GM18870 (cell line): ENCODE results near the gene ARNT2.

Experiments
- ATAC-seq: cut with Tn5 transposase; IDR thresholded peaks from one replicate; pipeline ENCODE4 v1.9.1; 2021; ENCODE audit warnings: moderate library complexity; ENCODE audit not compliant: unreplicated experiment

ARNT2 gene

DNA sequence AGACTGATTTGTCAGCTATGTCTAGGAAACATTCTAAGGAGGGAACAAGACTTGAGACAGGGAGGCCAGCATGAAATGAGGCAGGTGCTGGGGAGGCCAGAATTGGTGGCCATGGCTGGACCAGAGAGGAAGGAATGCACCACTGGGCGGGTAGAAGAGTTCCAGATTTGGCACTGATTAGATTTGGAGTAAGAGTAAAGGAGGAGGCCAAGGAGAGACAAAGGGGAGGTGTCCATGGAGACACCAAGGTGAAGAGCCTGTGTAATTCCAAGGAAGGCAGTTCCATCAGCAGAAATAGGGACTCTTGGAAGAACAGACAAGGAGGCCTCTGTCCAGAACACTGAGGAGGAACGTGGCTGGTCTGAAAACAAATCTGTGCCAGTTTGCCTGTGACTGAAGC is 1.8 kb downstream of the ARNT2 start:
- no peak for ATAC-seq

DNA sequence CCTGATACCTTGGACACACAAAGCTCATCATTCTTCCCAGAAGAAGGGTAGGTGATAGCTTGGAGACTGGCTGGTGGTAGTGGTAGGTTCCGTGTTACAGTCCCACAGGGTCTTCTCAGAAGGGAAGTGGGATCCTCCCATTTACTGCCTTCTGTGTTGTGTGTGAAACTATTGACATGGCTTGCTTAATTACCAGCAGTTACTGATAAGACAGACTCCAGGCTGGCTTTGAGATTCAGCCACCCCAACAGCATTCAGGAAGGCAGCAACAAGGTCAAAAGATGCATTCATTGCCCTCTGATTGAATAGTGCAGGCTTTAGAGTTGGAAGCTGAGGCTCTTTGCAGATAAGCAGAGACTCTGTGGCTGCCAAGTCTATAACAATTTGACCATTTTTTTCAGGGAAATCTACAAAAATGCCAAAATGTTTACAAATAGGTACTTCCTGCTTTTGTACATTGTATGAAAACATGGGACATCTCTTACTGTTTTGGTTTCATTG is 7.7 kb downstream of the ARNT2 start:
- no peak for ATAC-seq

DNA sequence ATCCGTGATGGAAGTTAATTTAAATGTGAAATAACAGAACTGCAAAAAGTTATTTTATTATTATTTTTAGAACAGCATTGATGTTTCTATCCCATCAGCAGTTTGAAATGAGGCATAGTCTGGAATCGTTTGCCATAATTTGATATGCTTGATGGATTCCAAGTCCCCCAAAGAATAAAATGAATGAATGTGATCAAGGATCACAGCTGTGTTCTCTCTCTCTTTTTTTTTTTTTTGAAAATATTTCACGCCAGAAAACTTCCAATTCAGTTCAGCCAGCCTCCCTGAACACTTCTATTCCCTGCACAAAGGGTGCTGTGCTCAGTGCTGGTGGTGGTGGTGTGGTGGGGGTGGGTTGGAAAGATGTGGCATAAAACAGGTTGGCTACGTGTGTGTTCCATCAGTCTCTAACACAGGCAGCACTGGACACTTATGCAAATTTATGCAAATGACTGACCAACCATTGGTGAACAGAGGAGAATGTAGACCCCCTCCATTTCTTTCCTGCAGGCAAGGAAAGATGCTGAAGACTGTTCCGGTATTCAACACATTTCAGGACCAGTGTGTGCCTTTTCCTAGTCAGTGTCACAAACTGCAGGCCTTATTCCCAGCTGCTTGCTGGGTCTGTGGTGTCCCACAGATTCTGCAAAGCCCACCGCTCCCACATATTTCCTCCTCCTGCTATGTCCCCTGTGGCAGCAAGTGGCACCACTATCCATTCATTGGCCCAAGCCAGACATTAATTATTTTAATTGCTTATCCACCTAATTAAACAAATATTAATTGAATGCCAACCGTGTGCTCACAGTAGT is 10.6 kb downstream of the ARNT2 start:
- ATAC-seq: no peak

DNA sequence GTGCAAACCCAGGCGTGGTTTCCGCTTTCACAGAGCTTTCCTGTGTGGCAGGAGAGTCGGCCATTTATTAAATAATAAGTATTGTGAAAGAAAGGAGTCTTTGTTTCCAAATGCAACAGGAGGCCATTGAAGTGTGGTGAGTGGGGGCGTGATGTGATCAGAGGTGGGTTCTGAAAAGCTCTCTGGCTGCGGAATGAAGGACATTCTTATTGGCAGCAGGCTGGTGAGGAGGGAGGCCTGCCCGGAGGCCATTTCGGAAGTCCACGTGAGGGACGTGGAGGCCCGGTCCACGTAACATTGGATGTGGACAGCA is 11.1 kb downstream of the ARNT2 start:
- no peak for ATAC-seq

DNA sequence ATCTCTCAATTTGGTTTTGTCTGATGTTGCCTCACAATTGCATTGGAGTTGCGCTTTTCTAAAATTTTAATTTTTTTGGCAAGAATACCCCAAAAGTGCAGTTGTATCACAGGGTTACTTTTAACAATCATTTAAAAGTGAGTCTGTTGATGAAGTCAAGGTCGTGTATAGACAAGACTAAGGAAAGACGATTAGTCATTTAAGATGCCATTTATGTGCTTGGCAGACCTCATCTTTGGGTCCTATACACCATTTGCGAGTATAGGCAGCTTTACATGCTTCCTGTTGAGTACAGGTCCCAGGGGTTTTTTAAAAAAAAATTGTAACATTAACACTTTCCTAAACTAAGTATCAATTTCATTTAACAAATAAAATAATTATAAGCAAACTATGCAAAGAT is 12.5 kb downstream of the ARNT2 start:
- ATAC-seq: no peak

DNA sequence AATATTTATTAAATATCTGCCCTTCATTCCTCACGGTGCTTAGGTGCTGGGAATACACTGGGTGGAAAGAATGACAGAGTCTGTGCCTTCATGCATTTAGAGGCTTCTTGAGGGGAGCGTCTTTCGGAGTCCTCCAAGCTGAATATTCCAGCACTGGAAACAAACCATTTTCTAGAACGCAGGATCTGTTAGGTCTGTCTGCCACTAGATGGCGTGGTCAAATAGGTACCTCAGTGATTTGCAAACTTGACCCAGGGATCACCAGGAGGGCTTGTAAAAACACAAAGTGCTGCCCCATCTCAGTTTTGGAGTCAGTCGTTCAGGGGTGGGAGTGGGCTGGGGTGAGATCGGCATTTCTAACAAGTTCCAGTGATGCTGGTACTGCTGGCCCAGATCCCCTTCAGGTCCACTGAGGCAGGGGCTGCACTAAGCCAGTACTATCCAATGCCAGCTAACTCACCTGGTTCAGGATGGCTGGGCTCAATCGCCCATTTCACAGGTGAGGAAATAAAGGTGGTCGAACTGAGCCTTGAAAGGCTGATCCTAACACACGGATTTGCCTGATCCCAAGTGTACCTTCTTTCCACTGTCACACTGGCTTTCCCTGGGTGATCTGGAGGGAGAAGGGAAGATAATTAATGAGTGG is 14.8 kb downstream of the ARNT2 start:
- ATAC-seq: no peak

DNA sequence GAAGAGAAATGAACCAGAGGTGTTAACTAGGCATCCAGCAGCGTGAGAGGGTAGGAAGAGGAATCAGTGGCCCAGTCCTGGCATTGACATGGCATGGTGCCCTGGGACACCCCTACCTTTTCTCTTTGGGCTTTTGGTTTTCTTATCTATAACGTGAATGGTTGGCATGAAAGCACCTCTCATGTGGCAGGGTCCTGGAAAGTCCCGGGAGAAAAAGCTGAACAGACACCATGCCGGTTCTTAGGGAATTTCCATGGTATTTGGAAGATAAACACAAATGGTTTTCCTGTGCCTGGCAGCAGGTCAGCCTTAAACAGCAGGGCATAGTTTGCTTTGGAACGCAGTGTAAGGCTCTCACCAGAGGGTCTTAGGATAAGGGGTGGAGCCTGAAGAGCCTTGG is 15.4 kb downstream of the ARNT2 start:
- no peak for ATAC-seq

DNA sequence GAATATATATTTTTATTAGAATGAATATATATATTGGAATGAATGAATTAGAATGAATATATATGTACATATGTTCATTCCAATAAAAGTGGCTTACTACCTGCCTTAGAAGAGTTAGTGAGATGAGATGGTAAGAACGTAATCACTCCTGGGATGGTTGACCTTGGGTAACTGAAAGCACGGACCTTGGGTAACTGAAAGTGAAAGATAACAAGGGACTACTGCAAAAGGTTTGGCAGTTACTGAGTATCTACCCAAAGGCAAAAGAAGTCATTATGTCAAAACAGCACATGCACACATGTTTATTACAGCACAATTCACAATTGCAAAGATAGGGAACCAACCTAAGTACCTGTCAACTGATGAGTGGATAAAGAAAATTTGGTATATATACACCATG is 16.5 kb downstream of the ARNT2 start:
- no peak for ATAC-seq

DNA sequence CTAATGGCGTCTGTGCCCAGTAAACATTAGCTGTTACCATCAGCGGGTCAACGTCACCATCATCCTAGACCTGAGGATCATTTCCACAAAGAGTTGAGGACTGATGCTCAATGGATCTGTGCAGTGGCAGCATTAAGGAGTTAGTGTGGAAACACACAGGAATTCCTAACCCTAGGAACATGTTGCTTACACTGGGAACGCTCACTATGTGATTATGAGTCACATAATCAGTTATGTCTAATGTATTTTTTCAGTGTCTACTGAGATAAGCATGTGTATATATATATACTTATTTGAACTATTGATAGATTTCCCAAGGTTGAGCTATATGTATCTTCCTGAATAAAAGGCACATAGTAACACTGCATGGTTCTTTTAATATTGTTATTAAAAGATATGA is 19.0 kb downstream of the ARNT2 start:
- no peak for ATAC-seq

DNA sequence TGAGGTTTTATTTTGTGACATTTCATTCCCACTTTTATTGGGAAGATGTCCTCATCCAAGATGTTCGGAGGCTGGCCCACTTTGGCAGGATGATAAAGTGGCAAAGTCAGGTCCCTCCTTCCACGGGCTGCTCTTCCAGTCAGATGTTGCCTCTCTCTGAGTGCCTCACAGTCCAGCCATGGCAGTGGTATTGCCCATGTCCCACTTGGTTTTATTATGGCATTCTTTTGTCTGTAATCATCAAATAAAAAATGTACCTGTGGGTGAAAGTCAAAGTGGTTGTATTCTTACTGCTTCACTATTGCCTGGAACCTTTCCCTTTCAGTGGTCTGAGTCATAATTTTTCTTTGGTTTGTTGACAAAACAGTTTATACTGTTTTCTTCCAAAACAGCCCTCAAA is 20.2 kb downstream of the ARNT2 start:
- ATAC-seq: no peak

DNA sequence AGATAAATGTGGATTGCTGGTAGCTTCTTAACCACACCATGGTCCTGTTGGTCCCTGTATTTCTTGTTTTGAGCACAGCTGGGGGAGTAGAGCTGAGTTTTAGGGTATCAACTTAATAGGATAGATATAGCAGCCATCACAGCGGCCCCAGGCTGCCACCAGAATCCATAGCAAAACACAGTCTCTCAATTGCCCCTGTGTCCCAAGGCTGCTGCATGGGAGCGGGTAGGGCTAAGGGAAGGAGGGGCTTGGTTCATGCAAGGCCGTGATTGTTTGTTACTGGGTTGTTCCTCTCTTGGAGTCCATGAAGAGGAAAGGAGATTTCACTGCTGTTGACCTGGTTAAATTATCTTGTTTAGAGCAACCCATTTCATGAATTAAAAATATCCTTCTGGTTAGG is 22.1 kb downstream of the ARNT2 start:
- no peak for ATAC-seq

DNA sequence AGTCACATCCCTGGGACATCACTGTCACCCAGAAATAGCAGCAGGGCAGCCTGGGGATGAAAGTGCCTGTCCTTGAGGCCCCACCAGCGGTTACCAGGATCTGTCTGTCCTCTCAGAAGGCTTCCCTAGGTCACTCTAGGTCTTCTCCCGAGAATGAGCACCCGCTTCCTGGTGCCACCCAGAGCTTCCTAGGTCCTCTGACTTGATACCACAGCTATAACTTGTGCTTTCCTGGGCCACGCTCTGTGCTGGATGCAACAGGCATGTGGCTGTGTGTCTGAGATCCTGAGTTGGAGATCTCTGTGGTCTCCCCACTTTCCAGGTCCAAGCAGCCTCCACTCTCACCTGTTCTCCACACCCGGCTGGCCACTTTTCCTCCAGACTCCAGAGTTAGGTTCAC is 25.8 kb downstream of the ARNT2 start:
- ATAC-seq: no peak

DNA sequence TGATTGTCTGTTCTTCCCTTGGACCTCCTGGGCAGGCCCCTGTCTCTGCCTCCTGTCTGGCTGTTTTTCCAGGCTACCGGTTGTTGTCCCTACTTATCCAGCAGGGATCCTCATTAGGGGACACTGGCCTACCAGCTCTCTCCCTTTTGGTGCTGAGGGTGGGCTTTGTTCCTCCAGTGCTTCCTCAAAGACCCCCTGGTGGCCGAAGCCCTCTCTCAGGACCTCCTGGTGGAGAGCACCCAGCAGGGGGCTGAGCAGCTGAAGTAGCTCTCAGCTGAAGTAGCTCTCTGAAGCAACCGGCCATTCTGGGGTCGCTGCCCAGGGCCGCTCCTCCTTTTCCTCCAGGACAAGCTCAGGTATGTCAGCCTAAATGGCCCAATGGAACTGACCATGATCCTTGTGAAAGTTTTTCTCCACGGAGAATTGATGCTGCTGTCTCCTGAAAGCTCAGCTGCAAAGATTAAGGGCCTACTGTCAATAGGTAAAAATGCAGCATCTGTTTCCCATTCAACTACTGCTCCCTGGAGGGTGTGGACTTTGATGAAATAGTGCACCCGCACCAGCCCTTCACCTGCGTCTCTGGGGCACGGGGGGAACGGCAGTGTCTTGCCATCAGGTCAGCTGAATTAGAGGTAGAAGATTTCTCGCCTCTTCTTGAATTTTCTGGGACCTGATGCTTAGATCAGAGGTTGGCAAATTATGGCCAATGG is 27.6 kb downstream of the ARNT2 start:
- ATAC-seq: no peak

DNA sequence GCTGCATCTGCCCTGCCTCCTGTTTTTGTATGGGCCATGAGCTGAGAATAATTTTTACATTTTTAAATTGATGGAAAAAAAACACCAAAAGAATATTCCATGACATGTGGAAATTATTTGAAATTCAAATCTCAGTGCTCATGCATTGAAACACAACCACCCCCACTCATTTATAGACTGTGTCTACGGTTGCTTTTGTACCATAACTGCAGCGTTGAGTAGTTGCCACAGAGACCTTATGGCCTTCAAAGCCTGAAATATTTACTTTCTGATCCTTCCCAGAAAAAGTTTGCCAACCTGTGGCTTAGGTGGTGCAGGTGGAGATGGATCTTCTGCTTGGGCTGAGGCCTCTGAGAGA is 28.1 kb downstream of the ARNT2 start:
- no peak for ATAC-seq

DNA sequence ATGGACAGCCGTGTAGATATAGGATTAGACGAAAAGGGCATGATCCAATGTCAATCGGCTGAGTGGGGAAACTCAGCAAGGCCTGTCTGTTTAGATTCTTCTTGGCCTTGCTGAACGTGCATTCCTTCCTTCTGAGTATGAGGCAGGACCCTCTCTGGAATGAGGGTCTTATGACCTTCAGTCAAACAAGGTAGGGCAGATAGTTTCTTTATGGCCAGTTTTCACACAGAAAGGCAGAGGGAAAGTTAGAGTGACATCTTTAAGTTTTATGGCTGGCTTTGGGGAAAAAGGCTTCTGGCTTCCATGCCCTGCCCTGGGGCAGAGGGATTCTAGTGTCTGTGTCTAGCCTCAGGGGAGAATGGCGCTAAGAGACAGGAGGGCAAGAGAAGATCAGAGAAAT is 29.7 kb downstream of the ARNT2 start:
- ATAC-seq: no peak

DNA sequence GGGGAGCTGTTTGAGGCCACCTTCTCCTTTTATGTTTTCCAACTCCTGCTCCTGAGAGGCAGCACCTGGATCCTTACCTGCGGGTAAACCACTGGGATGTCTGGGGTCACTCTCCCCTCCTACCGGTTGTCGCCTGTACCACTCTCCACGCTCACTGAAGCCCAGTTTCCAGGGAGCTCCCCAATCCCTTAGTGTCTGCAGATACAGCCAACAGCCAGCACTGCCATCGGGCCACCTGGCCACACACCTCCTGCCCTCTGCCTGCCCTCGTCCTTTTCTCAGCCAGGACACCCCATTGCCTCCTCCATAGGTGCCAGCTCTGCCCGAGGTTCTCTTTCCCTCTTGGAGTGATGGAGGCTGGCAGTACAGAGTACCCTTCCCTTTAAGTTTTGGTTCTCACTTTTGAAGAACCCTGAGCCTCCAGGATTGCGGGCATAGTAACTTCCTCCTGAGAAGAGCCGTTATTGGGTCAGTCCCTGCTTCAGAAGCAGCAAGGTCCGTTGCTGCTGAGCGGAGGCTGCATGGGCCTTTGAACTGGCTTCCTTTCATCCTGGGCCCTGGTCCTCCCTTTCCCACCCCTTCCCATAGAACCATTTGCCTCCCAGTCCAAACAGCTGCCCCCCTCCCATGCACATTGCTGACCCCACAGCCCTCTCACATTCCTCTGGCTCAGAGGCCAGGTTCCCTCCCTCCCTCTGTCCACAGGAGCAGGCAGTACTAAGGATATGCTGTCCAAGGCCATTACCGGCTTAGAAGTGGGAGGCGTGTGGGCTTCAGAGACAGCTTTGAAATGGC is 30.9 kb downstream of the ARNT2 start:
- no peak for ATAC-seq

DNA sequence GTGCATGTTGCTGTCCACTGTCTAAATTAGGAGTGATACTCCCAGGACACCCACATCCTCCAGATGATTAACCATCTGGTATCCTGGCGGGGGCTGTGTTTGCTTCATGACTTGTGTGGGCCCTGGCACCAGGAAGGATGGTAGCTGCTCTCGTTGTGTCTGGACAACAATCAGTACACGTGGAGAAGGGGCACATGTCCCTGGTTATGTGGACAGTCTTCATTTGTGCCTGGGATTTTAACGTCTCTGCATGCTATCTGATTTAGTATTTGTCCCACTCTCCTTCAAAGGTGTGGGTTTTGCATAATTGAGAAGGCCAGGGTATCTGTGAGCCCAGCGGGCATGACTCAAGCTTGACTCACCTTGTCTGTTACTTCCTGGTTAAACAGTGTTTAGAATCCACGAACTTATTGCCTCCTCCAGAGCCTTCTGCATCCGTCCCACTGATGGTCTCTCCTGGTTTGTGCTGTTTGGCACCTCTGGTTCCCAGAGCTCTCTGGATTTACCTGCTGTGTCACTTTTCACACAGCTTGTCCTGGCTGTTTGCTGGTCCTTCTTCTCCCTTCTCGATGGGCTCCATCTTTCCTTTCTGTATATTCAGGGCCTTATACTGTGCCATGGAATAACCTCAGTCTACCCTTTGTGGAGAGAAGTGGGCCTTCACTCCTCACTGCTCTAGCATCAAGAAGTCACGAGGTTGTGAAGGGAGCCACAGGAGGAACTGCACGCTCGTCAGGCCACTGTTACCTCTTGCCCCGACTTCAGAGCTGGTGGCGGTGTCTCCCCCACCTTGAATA is 32.5 kb downstream of the ARNT2 start:
- ATAC-seq: no peak

DNA sequence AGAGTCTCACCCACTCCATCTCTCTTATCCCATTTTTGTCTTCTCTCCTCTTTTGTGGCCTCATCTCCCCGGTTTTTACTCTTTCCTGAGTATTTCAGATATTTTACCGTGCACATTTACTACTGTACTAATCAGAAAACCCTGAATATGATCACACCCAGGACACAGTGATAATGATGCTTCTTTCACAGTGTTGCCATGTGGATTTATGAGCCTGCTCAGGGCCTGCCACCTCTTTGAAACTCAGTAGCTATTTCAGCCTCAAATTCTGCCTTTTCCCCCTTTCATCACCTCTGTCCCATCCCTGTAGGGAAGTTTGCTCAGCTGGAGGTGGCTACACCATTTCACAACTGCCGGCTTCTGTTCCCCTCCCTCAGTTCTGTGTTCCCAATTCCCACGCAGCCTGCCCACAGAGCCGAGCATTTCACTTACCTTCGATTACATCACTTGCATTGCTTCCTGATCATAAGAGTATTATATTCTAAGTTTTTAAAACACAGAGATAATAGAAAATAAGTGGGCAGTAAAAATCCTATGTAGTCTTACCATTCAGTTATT is 33.2 kb downstream of the ARNT2 start:
- ATAC-seq: no peak

DNA sequence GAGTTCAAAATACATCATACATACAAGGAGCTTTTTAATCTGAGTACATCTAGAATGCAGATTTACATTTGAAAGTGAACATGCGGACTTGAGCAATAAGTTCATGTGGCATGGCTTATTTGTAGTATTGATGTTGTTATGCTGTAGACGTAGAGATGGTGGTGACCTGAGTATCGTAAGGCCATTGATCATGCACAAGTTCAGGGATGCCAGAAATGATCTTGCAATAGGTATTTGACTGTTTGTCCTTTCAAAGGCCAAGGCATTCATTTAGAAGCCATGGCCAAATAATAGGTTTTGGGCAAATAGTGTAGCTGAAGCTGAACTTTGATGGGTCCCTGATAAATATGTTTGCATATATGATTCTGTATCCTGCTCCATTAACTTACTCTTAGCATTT is 35.0 kb downstream of the ARNT2 start:
- ATAC-seq: no peak

DNA sequence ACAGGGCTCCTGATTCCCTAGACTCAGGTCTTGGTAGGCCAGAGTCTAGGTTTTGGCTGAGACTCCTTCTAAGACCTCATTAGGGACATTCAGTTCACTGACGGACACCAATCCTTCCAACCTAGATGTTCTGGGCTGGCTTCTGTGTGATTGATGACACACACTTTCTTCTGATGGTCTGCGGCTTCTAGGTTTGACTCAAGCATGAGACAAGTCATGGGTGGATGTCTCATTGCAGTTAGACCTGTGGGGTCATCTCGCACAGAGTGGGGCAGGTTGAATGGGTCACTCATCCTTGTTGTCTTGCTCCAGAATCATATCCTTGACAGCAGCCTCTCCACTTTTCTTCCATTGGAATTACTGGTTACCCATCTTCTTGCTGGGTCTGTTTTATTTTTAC is 35.8 kb downstream of the ARNT2 start:
- no peak for ATAC-seq
